ENCODE data around the gene YY1.
"Not testable (repeated sequence)": the region's sequence is repeated elsewhere in the genome, so short reads cannot be mapped to it uniquely, and the experiment has no call there.

Gene YY1

GRCh38 chr14:100202712-100203111 is 36.2 kb upstream of the YY1 start:
- H3K27me3 ChIP-seq (ENCODE audit: control insufficient read depth, insufficient read depth, low read length, poor library complexity, severe bottlenecking) = no peaks in the 10 kb centered on the region

DNA sequence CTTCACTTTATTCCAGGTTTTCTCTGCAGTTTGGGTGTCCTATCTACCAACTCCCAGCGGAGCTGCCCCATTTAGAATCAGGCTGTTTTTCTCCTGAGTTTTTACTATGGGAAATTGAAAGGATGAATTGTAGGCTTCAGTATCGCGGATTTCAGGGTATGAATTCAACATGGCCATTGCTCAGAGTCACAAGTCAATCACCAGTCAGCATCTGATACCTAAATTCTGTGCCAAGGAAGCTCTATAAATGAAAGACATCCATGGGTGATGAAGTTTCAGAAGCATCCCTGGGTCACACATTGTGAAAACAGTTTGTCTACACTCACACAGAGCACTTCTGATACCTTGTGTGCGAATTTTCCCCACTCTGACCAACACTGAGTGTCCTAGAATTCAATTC is 35.8 kb upstream of the YY1 start:
- no peaks in the 10 kb centered on the region for H3K27me3 ChIP-seq (ENCODE audit: control insufficient read depth, insufficient read depth, low read length, poor library complexity, severe bottlenecking)
- H3K9me3 ChIP-seq (ENCODE audit: control insufficient read depth, low read length) = no peaks in the 10 kb centered on the region
- H3K4me3 ChIP-seq (ENCODE audit: insufficient read depth, low read depth, low read length) = no peak overlapping the region
- no peaks in the 10 kb centered on the region for H3K4me1 ChIP-seq (ENCODE audit: control insufficient read depth, insufficient read depth, low read length)
- no peak overlapping the region for H3K27ac ChIP-seq (ENCODE audit: insufficient read depth, low read depth, low read length, poor library complexity, severe bottlenecking)
- H3K36me3 ChIP-seq (ENCODE audit: control insufficient read depth, insufficient read depth, low read length) = no peaks in the 10 kb centered on the region
- WGBS, 2 experiments = 79 to 82% methylated on average over 4 of the region's 4 CpGs

More at GRCh38 chr14:100202712-100203111, 36.2 kb upstream of the YY1 start:
- Histone ChIP-seq H3K4me1 (ENCODE audit: control insufficient read depth, insufficient read depth, low read length) (no peaks in the 10 kb centered on the region), H3K4me3 (ENCODE audit: insufficient read depth, low read depth, low read length) (no peak overlapping the region), H3K27ac (ENCODE audit: insufficient read depth, low read depth, low read length, poor library complexity, severe bottlenecking) (no peak overlapping the region), H3K9me3 (ENCODE audit: control insufficient read depth, low read length) (no peaks in the 10 kb centered on the region), H3K36me3 (ENCODE audit: control insufficient read depth, insufficient read depth, low read length) (no peaks in the 10 kb centered on the region)
- 94 to 95% methylated on average over 4 of the region's 4 CpGs for WGBS, 2 experiments

DNA sequence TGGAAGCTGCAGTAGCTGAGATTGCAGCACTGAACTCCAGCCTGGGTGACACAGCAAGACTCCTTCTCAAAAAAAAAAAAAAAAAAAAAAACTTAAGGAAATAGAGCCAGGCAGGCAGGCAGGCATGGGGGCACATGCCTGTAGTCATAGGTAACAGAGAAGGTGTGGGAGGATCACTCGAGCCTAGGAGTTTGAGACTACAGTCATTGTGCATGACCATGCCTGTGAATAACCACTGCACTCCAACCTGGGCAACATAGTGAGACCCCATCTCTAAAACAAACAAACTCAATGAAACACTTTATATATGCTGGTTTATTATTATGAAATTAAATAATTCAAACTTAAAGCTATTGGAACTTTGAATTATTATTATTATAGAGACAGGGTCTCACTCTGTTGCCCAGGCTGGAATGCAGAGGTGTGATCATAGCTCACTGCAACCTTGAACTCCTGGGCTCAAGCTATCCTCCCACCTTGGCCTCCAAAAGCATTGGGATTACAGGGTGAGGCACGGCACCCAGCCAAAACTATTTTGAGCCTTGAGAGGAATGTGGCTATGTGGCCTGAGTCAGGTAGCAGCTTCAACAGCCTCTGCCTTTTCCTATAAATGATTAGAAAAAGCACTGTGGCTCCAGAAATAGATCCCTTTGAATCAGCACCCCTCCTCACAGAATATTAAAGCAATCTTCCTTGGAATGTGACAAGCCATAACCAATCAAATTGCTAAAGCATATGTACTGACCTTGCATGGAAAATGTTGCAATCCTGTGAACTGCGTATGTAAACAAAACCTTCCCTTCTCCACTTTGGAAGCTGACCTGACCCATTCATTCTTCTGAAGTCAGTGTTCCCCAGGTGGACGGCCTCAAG is 34.7 kb upstream of the YY1 start:
- H3K27ac ChIP-seq (ENCODE audit: insufficient read depth, low read depth, low read length, poor library complexity, severe bottlenecking) = no peak overlapping the region
- H3K4me1 ChIP-seq (ENCODE audit: control insufficient read depth, insufficient read depth, low read length) = no peaks in the 10 kb centered on the region
- H3K4me3 ChIP-seq (ENCODE audit: insufficient read depth, low read depth, low read length) = no peak overlapping the region
- no peaks in the 10 kb centered on the region for H3K36me3 ChIP-seq (ENCODE audit: control insufficient read depth, insufficient read depth, low read length)
- WGBS, 2 experiments = 91 to 94% methylated on average over 4 of the region's 4 CpGs
- no peaks in the 10 kb centered on the region for H3K9me3 ChIP-seq (ENCODE audit: control insufficient read depth, low read length)
- H3K27me3 ChIP-seq (ENCODE audit: control insufficient read depth, insufficient read depth, low read length, poor library complexity, severe bottlenecking) = no peaks in the 10 kb centered on the region

DNA sequence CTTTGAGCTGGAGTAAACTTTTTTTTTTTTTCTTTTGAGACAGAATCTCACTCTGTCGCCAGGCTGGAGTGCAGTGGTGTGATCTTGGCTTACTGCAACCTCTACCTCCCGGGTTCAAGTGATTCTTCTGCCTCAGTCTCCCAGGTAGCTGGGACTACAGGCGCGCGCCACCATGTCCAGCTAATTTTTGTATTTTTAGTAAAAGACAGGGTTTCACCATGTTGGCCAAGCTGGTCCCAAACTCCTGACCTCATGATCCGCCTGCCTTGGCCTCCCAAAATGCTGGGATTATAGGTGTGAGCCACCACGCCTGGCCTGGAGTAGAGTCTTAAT is 34.1 kb upstream of the YY1 start:
- WGBS, 2 experiments = 87 to 90% methylated on average over 7 of the region's 7 CpGs
- H3K27ac ChIP-seq (ENCODE audit: insufficient read depth, low read depth, low read length, poor library complexity, severe bottlenecking) = not testable (repeated sequence)

DNA sequence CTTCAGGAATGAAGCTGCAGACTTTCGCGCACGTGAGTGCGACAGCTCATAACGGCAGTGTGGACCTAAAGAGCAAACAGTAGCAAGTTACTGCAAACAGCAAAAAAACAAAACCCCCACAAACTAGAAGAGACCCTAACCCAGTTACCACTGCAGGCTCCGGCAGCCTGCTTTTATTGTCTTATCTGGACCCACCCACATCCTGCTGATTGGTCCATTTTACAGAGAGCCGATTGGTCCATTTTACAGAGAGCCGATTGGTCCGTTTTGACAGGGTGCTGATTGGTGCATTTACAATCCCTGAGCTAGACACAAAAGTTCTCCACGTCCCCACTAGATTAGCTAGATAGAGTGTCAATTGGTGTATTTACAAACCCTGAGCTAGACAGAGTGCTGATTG is 31.4 kb upstream of the YY1 start:
- not testable (repeated sequence) for H3K27ac ChIP-seq (ENCODE audit: insufficient read depth, low read depth, low read length, poor library complexity, severe bottlenecking); H3K9me3 ChIP-seq (ENCODE audit: control insufficient read depth, low read length); H3K27me3 ChIP-seq (ENCODE audit: control insufficient read depth, insufficient read depth, low read length, poor library complexity, severe bottlenecking); H3K4me3 ChIP-seq (ENCODE audit: insufficient read depth, low read depth, low read length); H3K36me3 ChIP-seq (ENCODE audit: control insufficient read depth, insufficient read depth, low read length); H3K4me1 ChIP-seq (ENCODE audit: control insufficient read depth, insufficient read depth, low read length)
- 92 to 96% methylated on average over 10 of the region's 10 CpGs for WGBS, 2 experiments

More for the DNA sequence above, 34.1 kb upstream of the YY1 start:
- H3K4me3 ChIP-seq (ENCODE audit: insufficient read depth, low read depth, low read length); H3K27me3 ChIP-seq (ENCODE audit: control insufficient read depth, insufficient read depth, low read length, poor library complexity, severe bottlenecking); H3K9me3 ChIP-seq (ENCODE audit: control insufficient read depth, low read length); H3K36me3 ChIP-seq (ENCODE audit: control insufficient read depth, insufficient read depth, low read length); H3K4me1 ChIP-seq (ENCODE audit: control insufficient read depth, insufficient read depth, low read length): not testable (repeated sequence)

- H3K4me1 ChIP-seq (ENCODE audit: control insufficient read depth, insufficient read depth, low read length); H3K4me3 ChIP-seq (ENCODE audit: insufficient read depth, low read depth, low read length); H3K27me3 ChIP-seq (ENCODE audit: control insufficient read depth, insufficient read depth, low read length, poor library complexity, severe bottlenecking); H3K9me3 ChIP-seq (ENCODE audit: control insufficient read depth, low read length); H3K36me3 ChIP-seq (ENCODE audit: control insufficient read depth, insufficient read depth, low read length); H3K27ac ChIP-seq (ENCODE audit: insufficient read depth, low read depth, low read length, poor library complexity, severe bottlenecking): not testable (repeated sequence)
- 96 to 97% methylated on average over 33 of the region's 33 CpGs for WGBS, 2 experiments
Observed at GRCh38 chr14:100208136-100208535, 30.8 kb upstream of the YY1 start.

GRCh38 chr14:100211366-100211765 is 27.6 kb upstream of the YY1 start:
- Histone ChIP-seq H3K36me3 (ENCODE audit: control insufficient read depth, insufficient read depth, low read length) (no peaks in the 10 kb centered on the region), H3K27ac (ENCODE audit: insufficient read depth, low read depth, low read length, poor library complexity, severe bottlenecking) (no peak overlapping the region), H3K4me1 (ENCODE audit: control insufficient read depth, insufficient read depth, low read length) (no peaks in the 10 kb centered on the region), H3K27me3 (ENCODE audit: control insufficient read depth, insufficient read depth, low read length, poor library complexity, severe bottlenecking) (no peaks in the 10 kb centered on the region), H3K9me3 (ENCODE audit: control insufficient read depth, low read length) (no peaks in the 10 kb centered on the region), H3K4me3 (ENCODE audit: insufficient read depth, low read depth, low read length) (no peak overlapping the region)
- WGBS, 2 experiments = 95% methylated on average over 9 of the region's 9 CpGs

GRCh38 chr14:100211893-100212292 is 27.1 kb upstream of the YY1 start:
- no peak overlapping the region for H3K27ac ChIP-seq (ENCODE audit: insufficient read depth, low read depth, low read length, poor library complexity, severe bottlenecking)
- no peaks in the 10 kb centered on the region for H3K4me1 ChIP-seq (ENCODE audit: control insufficient read depth, insufficient read depth, low read length)
- H3K9me3 ChIP-seq (ENCODE audit: control insufficient read depth, low read length) = no peaks in the 10 kb centered on the region
- no peaks in the 10 kb centered on the region for H3K36me3 ChIP-seq (ENCODE audit: control insufficient read depth, insufficient read depth, low read length)
- H3K27me3 ChIP-seq (ENCODE audit: control insufficient read depth, insufficient read depth, low read length, poor library complexity, severe bottlenecking) = no peaks in the 10 kb centered on the region
- WGBS, 2 experiments = 95 to 96% methylated on average over 7 of the region's 7 CpGs
- H3K4me3 ChIP-seq (ENCODE audit: insufficient read depth, low read depth, low read length) = no peak overlapping the region

DNA sequence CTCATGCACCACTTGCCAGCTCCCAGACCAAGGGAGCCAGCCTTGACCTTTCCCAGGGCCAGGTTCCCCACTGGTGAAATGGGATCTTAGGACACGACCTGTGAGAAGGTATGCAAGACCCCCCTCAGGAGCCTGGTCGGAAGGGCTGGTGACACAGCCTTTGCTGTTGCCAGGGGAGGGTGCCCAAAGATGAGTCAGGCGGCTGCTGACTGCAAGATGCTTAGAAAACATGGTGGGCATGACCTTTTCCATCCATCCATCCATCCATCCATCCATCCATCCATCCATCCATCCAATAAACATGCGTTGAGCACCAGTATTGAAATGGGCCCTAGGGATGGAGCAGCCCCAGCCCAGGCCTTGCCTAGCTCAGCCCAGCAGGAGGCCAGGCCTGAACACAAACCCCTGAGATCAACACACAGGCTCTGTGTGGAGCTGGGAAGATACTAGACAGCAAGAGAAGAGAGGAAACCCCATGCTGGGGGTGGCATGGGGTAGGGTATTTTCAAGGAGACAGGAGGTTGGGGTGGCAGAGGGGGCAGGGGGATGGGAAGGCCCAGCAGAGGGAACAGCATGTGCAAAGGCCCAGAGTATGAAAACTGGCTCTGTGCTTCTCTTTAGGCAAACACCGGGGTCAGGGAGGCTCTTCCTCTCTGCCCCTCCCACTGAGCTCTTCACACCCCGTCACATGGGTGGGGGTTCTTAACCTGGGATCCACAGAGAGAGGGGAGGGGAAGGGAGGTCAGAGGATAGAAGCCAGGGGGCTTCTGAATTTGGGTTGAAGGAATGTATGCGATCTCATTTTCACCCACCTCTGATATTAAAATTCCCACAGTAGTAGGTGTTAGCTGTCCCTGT is 26.2 kb upstream of the YY1 start:
- no peaks in the 10 kb centered on the region for H3K27me3 ChIP-seq (ENCODE audit: control insufficient read depth, insufficient read depth, low read length, poor library complexity, severe bottlenecking)
- no peaks in the 10 kb centered on the region for H3K36me3 ChIP-seq (ENCODE audit: control insufficient read depth, insufficient read depth, low read length)
- H3K4me1 ChIP-seq (ENCODE audit: control insufficient read depth, insufficient read depth, low read length) = no peaks in the 10 kb centered on the region
- H3K27ac ChIP-seq (ENCODE audit: insufficient read depth, low read depth, low read length, poor library complexity, severe bottlenecking) = no peak overlapping the region
- 83 to 88% methylated on average over 6 of the region's 7 CpGs for WGBS, 2 experiments
- H3K4me3 ChIP-seq (ENCODE audit: insufficient read depth, low read depth, low read length) = no peak overlapping the region
- no peaks in the 10 kb centered on the region for H3K9me3 ChIP-seq (ENCODE audit: control insufficient read depth, low read length)

DNA sequence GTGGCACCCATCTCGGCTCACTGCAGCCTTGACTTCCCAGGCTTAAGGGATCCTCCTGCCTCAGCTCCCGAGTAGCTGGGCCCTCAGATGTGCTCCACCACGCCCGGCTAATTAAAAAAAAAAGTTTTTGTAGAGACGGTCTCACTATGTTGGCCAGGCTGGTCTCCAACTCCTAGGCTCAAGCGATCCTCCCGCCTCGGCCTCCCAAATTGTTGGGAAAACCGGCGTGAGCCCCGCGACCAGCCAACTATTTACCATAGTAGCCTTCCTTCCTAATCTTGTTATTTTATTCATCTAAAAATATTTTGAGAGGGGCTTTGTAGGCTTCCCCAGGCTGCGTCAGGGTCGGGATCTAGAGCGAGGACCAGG is 25.4 kb upstream of the YY1 start:
- 82 to 86% methylated on average over 15 of the region's 15 CpGs for WGBS, 2 experiments
- Histone ChIP-seq H3K27ac (ENCODE audit: insufficient read depth, low read depth, low read length, poor library complexity, severe bottlenecking) (no peak overlapping the region), H3K4me3 (ENCODE audit: insufficient read depth, low read depth, low read length) (peak overlapping the region; percentile 68), H3K4me1 (ENCODE audit: control insufficient read depth, insufficient read depth, low read length) (no peaks in the 10 kb centered on the region), H3K9me3 (ENCODE audit: control insufficient read depth, low read length) (no peaks in the 10 kb centered on the region), H3K27me3 (ENCODE audit: control insufficient read depth, insufficient read depth, low read length, poor library complexity, severe bottlenecking) (no peaks in the 10 kb centered on the region), H3K36me3 (ENCODE audit: control insufficient read depth, insufficient read depth, low read length) (no peaks in the 10 kb centered on the region)
